KMS-11 (cell line): Measurements from ENCODE around the gene THBS1.
A peak's percentile ranks its signal among the peaks of the same experiment; 100 is the strongest.

Experiments used
- H2AFZ ChIP-seq: fragments of 200-600 bp; sonication (generic); 2 replicates; pipeline ENCODE4 v1.6.1; 2016; ENCODE audit warnings: antibody characterized with exemption, mixed run types, low read depth
- H3K27ac ChIP-seq: fragments of 200-600 bp; sonication (generic); 2 replicates; pipeline ENCODE4 v1.6.1; 2016; ENCODE audit warnings: mild to moderate bottlenecking, mixed run types
- H3K27me3 ChIP-seq: fragments of 200-600 bp; sonication (generic); 2 replicates; pipeline ENCODE4 v1.6.1; 2017; ENCODE audit warnings: mild to moderate bottlenecking, low read depth, mixed run types, moderate library complexity; ENCODE audit not compliant: insufficient read depth
- H3K36me3 ChIP-seq: fragments of 200-600 bp; sonication (generic); 2 replicates; pipeline ENCODE4 v1.6.1; 2017; ENCODE audit warnings: mild to moderate bottlenecking, mixed run types; ENCODE audit not compliant: insufficient read depth
- H3K4me1 ChIP-seq: fragments of 200-600 bp; sonication (generic); 2 replicates; pipeline ENCODE4 v1.6.1; 2016; ENCODE audit warnings: mild to moderate bottlenecking, low read depth, mixed run types; ENCODE audit not compliant: poor library complexity, severe bottlenecking
- H3K4me2 ChIP-seq: fragments of 200-600 bp; sonication (generic); 2 replicates; pipeline ENCODE4 v1.7.0; 2016; ENCODE audit warnings: mild to moderate bottlenecking, mixed run types
- H3K4me3 ChIP-seq: fragments of 200-600 bp; sonication (generic); IDR thresholded peaks from 2 replicates; pipeline ENCODE4 v1.6.1; 2017; ENCODE audit warnings: low read depth, low read length, mixed read lengths; ENCODE audit not compliant: insufficient read depth
- H3K79me2 ChIP-seq: fragments of 200-600 bp; sonication (generic); 2 replicates; pipeline ENCODE4 v1.6.1; 2016; ENCODE audit warnings: low read depth, mixed run types; ENCODE audit not compliant: insufficient read depth
- H3K9ac ChIP-seq: fragments of 200-600 bp; sonication (generic); 2 replicates; pipeline ENCODE4 v1.6.1; 2016; ENCODE audit warnings: mild to moderate bottlenecking, mixed run types
- H4K20me1 ChIP-seq: fragments of 200-600 bp; sonication (generic); 2 replicates; pipeline ENCODE4 v1.6.1; 2016; ENCODE audit warnings: mild to moderate bottlenecking, mixed run types; ENCODE audit not compliant: insufficient read depth
- TF ChIP-seq, protein P1 (sequence below): fragments of 200-600 bp; sonication (generic); conservative IDR thresholded peaks from 2 replicates; pipeline ENCODE4 v1.6.1; 2017; ENCODE audit warnings: low read depth, mild to moderate bottlenecking, antibody characterized with exemption, low read length, moderate library complexity, mixed read lengths

The THBS1 gene

DNA sequence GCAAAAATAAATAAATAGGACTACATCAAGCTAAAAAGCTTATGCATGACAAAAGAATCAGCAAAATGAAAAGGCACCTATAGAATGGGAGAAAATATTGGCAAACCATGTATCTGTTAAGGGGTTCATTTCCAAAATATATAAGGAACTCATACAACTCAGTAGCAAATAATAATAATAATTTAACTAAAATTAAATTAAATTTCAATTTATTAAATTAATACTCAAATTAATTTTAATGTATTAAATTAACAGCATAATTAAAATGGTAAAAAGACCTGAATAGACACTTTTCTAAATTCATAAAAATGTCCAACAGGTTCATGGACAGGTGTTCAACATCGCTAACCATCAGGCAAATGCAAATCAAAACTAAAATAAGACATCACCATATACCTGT is 34.0 kb upstream of the THBS1 start:
- H2AFZ ChIP-seq = no peak overlapping the region
- no peaks in the 10 kb centered on the region for H3K36me3 ChIP-seq
- no peak overlapping the region for H3K4me2 ChIP-seq
- H3K4me3 ChIP-seq = no peak overlapping the region
- H3K27ac ChIP-seq = no peak overlapping the region
- TF ChIP-seq, protein P1, sequence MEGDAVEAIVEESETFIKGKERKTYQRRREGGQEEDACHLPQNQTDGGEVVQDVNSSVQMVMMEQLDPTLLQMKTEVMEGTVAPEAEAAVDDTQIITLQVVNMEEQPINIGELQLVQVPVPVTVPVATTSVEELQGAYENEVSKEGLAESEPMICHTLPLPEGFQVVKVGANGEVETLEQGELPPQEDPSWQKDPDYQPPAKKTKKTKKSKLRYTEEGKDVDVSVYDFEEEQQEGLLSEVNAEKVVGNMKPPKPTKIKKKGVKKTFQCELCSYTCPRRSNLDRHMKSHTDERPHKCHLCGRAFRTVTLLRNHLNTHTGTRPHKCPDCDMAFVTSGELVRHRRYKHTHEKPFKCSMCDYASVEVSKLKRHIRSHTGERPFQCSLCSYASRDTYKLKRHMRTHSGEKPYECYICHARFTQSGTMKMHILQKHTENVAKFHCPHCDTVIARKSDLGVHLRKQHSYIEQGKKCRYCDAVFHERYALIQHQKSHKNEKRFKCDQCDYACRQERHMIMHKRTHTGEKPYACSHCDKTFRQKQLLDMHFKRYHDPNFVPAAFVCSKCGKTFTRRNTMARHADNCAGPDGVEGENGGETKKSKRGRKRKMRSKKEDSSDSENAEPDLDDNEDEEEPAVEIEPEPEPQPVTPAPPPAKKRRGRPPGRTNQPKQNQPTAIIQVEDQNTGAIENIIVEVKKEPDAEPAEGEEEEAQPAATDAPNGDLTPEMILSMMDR = no peak
- H3K27me3 ChIP-seq = no peaks in the 10 kb centered on the region; the same call in 1 of the 2 replicates
- no peaks in the 10 kb centered on the region for H4K20me1 ChIP-seq
- H3K4me1 ChIP-seq = peaks cover 8% of the 10 kb centered on the region
- no peak overlapping the region for H3K9ac ChIP-seq
- H3K79me2 ChIP-seq = no peaks in the 10 kb centered on the region

DNA sequence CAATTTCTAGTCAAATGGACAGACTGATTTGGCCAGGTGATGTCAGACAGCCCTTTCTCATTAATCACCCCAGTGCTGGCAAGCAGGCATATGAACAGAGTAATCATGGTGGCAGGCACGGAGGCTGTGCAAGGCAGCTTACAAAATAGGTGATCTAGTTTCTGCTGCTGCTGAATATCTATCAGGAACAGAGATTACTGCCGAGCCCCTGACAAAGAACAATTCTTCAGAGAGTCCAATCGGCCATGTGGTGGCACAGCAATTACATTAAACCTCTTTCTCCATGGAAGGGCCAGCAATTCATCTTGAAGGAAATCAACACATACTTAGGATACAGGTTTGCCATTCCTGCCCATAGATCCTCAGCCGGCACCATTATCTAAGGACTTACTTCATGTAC is 32.3 kb upstream of the THBS1 start:
- H3K4me2 ChIP-seq = no peak overlapping the region
- H3K79me2 ChIP-seq = no peaks in the 10 kb centered on the region
- no peak overlapping the region for H3K4me3 ChIP-seq
- H2AFZ ChIP-seq = no peak overlapping the region
- H3K27me3 ChIP-seq = no peaks in the 10 kb centered on the region; the same call in 1 of the 2 replicates
- no peak overlapping the region for H3K9ac ChIP-seq
- TF ChIP-seq, protein P1 = no peak
- H3K36me3 ChIP-seq = no peaks in the 10 kb centered on the region
- H4K20me1 ChIP-seq = no peaks in the 10 kb centered on the region
- no peak overlapping the region for H3K27ac ChIP-seq
- peaks cover 25% of the 10 kb centered on the region for H3K4me1 ChIP-seq

DNA sequence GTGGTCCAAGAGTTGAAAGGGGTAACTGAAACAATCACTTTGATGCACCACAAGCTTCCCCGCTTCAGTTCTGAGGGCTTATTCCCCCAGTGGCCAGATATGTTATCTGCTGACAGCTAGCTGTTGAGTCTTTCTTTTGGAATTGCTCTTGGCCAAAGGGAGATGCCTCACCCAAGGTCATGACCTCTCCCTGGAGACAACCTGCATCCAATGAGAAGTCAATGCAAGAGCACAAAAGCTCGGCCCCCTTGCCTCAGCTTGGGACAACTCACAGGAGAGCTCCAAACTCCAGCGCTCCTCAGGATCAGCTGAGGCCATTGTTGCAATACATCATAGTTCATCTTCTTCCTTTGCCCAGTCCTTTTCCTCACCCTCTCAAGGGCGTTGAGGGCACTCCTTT is 31.0 kb upstream of the THBS1 start:
- no peak overlapping the region for H2AFZ ChIP-seq
- no peak overlapping the region for H3K27ac ChIP-seq
- no peak overlapping the region for H3K4me2 ChIP-seq
- no peak overlapping the region for H3K9ac ChIP-seq
- no peaks in the 10 kb centered on the region for H4K20me1 ChIP-seq
- H3K79me2 ChIP-seq = no peaks in the 10 kb centered on the region
- no peaks in the 10 kb centered on the region; the same call in 1 of the 2 replicates for H3K27me3 ChIP-seq
- peaks cover 39% of the 10 kb centered on the region for H3K4me1 ChIP-seq
- TF ChIP-seq, protein P1 = no peak
- no peaks in the 10 kb centered on the region for H3K36me3 ChIP-seq
- H3K4me3 ChIP-seq = no peak overlapping the region

DNA sequence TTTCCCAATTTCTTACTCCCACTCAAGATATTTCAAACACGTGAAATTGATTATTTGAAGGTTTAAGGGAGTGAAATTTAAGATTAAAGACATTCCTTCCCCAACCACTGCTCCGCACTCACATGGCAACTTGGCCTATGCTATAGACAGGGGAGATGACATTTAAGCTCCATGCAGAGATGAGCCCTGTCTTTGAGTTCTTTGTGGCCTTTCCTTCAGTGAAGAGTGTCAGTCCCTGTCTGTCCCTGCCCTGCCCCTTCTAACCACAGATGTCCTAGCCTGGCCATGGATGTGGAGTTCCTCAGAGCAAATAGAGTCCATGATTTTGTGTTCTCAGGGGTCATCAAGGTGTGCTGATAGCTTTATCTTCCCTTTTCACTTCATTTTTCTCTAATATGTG is 29.4 kb upstream of the THBS1 start:
- no peaks in the 10 kb centered on the region for H3K79me2 ChIP-seq
- TF ChIP-seq, protein P1 = no peak
- no peak overlapping the region for H3K27ac ChIP-seq
- no peaks in the 10 kb centered on the region; the same call in 1 of the 2 replicates for H3K27me3 ChIP-seq
- H3K4me1 ChIP-seq = peaks cover 53% of the 10 kb centered on the region
- H3K9ac ChIP-seq = no peak overlapping the region
- no peak overlapping the region for H3K4me3 ChIP-seq
- no peaks in the 10 kb centered on the region for H3K36me3 ChIP-seq
- no peak overlapping the region for H3K4me2 ChIP-seq
- H2AFZ ChIP-seq = no peak overlapping the region
- H4K20me1 ChIP-seq = no peaks in the 10 kb centered on the region

DNA sequence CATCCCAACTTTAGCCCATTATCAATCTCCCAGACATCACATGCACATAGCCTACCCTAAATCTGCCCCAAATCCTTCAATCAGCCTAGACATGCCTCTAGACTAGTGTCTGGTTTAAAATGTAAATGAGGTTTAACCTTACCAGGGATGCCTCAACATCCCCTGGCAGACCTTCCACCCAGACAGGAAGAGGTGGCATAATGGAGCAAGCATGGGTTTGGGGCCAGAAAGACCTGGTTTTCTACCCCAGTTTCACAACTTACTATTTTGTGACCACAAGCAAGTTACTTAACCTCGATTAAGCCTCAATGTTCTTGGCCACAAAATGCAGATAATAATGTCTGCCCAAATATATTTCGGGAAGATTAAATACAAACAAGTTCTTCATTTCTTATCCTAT is 28.3 kb upstream of the THBS1 start:
- Histone ChIP-seq H3K9ac (no peak overlapping the region), H3K4me1 (peaks cover 57% of the 10 kb centered on the region), H2AFZ (no peak overlapping the region), H3K27ac (no peak overlapping the region), H3K79me2 (no peaks in the 10 kb centered on the region), H4K20me1 (no peaks in the 10 kb centered on the region), H3K4me3 (no peak overlapping the region), H3K4me2 (peak overlapping the region; percentile 82), H3K36me3 (no peaks in the 10 kb centered on the region), H3K27me3 (no peaks in the 10 kb centered on the region; the same call in 1 of the 2 replicates)
- TF ChIP-seq, protein P1 = no peak
